CD4-positive, alpha-beta T cell treated with Interleukin-10 for 1 hour (primary cell): Measurements from ENCODE around the gene FAM168B.

ENCODE experiments used
- DNase-seq: peaks from one replicate; pipeline ENCODE4 v3.0.0-alpha.2; 2020

FAM168B gene

DNA sequence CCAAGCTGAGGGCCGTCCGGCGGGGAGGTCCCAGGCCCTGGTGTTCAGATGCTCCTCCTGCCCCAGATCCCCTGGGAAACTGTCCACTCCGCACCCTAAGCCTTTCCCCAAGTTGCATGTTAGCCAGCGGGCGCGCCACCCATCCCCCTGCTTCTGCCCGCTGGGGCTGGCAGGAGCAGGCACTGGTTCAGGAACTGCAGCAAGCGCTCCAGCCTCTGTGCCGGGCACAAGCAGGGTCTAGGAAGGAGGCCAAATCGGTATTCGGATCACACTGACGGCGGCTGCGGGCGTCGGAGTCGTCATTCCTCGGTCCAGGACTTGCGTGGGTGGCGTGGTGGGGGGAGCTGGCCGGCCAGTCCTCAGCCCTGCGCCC, 53.7 kb downstream of the FAM168B start:
- DNase-seq = no peak

- no peak for DNase-seq
Observed at GRCh38 chr2:131039101-131039440, 54.2 kb downstream of the FAM168B start.

GRCh38 chr2:131038258-131039100, 54.8 kb downstream of the FAM168B start:
- DNase-seq = no peak

DNA sequence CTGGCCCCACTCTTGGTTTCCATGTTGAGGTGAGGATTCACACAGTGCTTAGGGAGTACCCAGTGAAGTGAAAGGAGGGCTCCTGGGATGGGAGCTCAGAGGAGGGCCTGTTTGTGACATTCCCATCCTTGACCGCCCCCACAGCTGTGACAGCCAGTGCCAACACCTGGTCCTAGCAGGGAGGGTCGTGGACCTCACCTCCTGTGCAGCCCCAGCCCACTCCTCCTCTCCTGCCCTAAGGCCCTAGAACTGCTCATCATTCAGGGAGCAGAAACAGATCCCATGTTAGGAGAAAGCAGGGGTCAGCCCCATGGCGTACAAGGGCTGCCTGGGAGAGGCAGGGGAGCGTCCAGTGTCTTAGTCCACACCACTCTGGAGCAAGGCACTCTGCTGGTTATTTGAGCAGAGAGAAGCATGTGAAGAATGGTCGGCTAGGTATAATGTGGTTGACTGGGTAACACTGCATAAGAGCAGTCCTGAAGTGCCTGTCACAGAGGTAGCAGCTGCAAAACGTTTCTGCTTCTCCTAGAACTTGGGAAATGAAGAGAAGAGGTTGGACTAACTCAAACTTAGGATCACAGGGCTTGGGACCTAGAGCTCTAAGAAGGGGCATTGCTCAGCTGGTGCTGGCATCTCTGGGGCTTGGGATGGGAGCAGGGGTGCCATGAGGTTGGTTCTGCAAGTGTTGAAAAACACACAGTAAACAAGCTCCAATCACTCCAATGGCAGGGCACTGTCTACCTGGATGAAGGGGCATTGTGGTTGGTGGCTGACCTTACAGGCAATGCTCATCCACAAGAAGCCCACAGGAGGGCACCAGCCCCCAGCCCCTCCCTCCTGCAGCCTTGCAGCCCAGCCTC, 55.6 kb downstream of the FAM168B start:
- DNase-seq = no peak

GRCh38 chr2:131036696-131037397, 56.4 kb downstream of the FAM168B start:
- no peak for DNase-seq

GRCh38 chr2:131036269-131036668, 57.0 kb downstream of the FAM168B start:
- no peak for DNase-seq

DNA sequence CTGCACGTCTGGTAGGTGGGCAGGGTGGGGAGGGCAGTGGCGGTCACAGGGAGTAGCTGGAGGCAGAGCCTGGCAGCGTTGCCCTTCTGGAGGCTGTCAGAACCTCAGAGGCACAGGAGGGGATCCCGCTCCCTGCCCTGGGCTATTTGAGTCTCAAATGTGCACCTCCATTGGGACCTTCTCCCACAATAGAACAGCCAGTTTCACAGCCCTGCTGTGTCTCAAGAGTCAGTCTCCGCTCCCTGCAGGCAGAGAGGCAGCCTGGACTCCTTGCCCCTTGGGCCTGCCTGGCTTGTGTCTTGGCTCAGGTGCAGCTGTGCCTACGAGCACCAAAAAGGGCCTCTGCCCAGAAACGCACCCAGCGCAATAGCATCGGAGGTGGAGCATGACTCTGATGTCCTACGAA, 57.4 kb downstream of the FAM168B start:
- no peak for DNase-seq

DNA sequence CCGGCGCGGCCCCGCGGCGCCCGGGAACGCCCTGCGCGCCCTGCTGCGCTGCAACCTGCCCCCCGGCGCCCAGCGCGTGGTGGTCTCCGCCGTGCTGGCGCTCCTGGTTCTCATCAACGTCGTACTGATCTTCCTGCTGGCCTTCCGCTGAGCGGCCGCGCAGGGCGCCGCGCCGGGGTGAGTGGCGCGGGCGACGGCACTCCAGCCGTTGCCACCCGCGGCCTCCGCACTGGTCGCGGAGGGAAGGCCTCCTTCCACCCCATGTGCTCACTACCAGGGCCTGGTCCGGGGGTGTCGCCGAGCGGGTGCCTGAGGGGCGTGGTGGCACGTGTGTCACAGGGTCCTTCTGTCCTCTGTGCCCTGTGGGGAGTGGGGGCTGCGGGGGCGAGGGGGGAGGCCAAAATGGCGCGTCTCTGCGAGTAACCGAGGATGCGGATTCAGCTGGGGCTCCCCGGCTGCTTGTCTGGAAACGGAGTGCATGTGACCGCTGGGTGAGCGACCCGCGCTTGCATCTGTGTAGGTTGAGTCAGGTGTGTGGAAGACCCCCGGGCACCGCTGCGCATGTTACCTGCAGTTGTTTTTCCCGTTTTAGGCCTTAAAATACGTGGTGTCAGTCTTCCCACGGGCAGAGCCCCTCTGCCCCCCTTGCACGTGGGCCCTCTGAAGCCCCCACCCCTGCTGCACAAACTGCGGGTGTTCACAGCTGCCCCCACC, 58.0 kb downstream of the FAM168B start:
- no peak for DNase-seq

- no peak for DNase-seq
Observed at GRCh38 chr2:131034122-131035051, 58.9 kb downstream of the FAM168B start.

DNA sequence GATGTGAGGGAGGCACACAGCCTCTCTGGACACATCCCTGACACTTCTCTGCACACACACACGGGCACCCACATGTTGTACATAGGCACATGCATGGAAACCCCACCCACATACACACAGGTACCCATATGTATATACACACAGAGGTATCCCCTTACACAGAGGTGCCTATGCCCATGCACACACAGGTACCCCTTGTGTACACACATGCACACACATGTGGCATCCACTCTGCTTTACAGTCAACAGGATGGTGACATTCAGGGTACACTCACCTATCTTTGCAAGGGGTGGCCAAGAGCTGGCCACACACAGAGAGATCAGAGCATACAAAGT, 59.5 kb downstream of the FAM168B start:
- DNase-seq = no peak

DNA sequence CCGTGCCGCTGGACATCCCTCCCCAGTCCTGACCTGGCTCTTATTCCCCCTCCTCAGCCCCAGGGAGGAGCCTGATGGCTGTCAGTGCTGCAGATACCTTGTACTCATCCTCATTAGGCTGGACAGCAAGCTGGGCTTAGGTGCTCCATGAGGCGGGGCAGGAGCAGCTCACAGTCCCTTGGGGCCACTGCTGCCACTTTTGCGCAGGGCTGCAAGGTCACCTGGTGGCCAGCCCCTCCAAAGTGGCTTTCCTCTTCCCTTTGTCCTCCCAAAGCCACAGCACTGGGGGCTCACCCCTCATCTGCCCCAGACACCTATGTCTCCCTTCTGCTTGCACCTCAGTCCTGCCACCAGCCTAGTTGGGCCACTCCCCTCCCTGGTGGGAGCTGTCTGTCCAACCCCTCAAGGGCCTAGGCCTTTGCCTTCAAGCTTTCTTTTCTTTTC, 60.8 kb downstream of the FAM168B start:
- DNase-seq = no peak

- no peak for DNase-seq
Observed at GRCh38 chr2:131031875-131032274, 61.4 kb downstream of the FAM168B start.

DNA sequence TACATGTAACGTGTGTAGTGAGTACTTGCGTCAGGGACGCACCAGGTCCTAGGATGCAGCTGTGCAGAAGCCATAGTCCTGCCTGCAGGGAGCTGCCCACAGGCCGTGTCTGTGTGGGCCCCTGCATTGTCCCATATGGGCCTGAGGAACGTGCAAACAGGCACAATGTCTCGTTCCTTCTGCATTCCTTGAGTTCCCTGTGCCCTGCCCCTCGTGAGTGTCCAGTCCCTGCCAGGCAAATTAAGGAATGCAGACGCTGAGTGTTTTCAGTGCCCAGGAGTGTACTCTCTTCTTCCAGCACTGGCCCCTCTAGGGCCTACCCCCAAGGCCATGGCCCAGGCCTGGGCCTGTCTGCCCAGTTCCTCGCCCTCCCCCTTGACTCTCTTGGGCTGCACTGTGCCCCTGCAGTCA, 61.8 kb downstream of the FAM168B start:
- DNase-seq = no peak

GRCh38 chr2:131030478-131030971, 62.7 kb downstream of the FAM168B start:
- no peak for DNase-seq

- DNase-seq = no peak
Observed at GRCh38 chr2:131029812-131030211, 63.4 kb downstream of the FAM168B start.

GRCh38 chr2:131027566-131028528, 65.4 kb downstream of the FAM168B start:
- DNase-seq = no peak

DNA sequence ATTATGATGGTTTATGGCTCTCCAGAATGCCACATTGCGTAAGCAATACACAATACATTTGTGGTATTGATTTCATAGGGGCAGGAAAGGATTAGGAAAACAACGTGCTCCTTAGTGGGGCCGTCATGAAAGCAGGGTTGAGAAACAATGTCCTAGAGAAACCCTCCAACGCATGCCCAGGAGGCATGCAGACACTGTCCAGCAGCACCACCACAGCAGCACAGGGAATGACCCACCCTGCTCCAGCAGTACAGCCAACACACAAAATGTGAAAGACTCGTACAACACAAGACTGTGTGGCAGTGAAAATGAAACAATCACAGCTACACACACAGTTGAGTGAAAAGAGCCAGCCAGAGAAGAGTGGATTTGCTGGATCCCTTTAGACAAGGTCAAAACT, 66.3 kb downstream of the FAM168B start:
- DNase-seq = no peak

GRCh38 chr2:131023758-131024157, 69.5 kb downstream of the FAM168B start:
- no peak for DNase-seq

DNA sequence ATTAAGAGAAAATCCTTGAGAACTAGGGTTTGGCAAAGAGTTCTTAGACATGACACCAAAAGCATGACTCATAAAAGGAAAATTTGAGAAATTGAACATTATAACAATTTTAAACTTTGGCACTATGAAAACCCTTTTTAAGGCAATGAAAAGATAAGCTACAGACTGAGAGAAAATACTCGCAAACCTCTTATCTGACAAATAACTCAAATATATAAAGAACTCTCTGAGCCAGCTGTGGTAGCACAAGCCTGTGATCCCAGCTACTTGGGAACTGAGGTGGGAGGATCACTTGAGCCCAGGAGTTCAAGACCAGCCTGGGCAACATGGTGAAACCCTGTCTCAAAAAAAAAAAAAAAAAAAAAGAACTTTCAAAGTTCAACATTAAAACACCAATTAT, 70.5 kb downstream of the FAM168B start:
- no peak for DNase-seq
